Brain microvascular endothelial cell (primary cell): ENCODE results near the gene SNTG2.
A peak's percentile ranks its signal among the peaks of the same experiment; 100 is the strongest.
"Not testable (repeated sequence)": the region's sequence is repeated elsewhere in the genome, so short reads cannot be mapped to it uniquely, and the experiment has no call there.

Experiments
- DNase-seq: peaks from one replicate; pipeline ENCODE4 v3.0.0-alpha.2; 2020
- H3K27ac ChIP-seq: fragments of 250-450 bp; sonication (Bioruptor Pico); 2 replicates; pipeline ENCODE4 v1.5.1; 2020; ENCODE audit warnings: mild to moderate bottlenecking, moderate library complexity
- H3K27me3 ChIP-seq: fragments of 250-450 bp; sonication (Bioruptor Pico); replicated peaks from 2 replicates; pipeline ENCODE4 v1.5.1; 2020; ENCODE audit warnings: mild to moderate bottlenecking
- H3K36me3 ChIP-seq: fragments of 250-450 bp; sonication (Bioruptor Pico); replicated peaks from 2 replicates; pipeline ENCODE4 v1.5.1; 2020; ENCODE audit warnings: mild to moderate bottlenecking
- H3K4me3 ChIP-seq: 2 replicates; pipeline ENCODE4 v1.5.1; 2011; ENCODE audit warnings: low read depth, mild to moderate bottlenecking, control low read depth, low read length, moderate library complexity
- in situ Hi-C: cut with HindIII; loops from 2 replicates; pipeline ENCODE4 v1.10.0; 2017; ENCODE audit warnings: low sequenced_read_pairs, low pct_ligation_motif_present
- TF ChIP-seq, protein P1 (sequence below): IDR thresholded peaks from 2 replicates; pipeline ENCODE4 v1.5.1; 2011; ENCODE audit warnings: low read depth, mild to moderate bottlenecking, moderate library complexity, low read length, control low read depth, inconsistent platforms; ENCODE audit errors: missing control alignments

The SNTG2 gene

DNA sequence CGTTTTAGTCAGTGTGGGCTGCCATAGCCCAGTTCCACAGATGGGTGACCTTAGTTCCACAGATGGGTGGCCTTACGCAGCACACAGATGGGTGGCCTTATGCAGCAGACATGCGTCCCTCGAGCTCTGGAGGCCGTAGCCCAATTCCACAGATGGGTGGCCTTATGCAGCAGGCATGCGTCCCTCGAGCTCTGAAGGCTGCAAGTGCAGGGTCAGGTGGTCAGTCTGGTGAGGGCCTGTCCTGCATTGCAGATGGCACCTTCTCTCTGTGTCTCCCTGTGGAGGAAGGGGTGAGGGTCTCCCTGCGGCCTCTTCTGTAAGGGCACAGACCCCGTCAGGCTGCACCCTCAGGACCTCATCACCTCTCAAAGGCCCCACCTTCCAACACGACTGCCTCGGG, 273.1 kb downstream of the SNTG2 start:
- TF ChIP-seq, protein P1, sequence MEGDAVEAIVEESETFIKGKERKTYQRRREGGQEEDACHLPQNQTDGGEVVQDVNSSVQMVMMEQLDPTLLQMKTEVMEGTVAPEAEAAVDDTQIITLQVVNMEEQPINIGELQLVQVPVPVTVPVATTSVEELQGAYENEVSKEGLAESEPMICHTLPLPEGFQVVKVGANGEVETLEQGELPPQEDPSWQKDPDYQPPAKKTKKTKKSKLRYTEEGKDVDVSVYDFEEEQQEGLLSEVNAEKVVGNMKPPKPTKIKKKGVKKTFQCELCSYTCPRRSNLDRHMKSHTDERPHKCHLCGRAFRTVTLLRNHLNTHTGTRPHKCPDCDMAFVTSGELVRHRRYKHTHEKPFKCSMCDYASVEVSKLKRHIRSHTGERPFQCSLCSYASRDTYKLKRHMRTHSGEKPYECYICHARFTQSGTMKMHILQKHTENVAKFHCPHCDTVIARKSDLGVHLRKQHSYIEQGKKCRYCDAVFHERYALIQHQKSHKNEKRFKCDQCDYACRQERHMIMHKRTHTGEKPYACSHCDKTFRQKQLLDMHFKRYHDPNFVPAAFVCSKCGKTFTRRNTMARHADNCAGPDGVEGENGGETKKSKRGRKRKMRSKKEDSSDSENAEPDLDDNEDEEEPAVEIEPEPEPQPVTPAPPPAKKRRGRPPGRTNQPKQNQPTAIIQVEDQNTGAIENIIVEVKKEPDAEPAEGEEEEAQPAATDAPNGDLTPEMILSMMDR = no peak
- in situ Hi-C loops = no loop called here

DNA sequence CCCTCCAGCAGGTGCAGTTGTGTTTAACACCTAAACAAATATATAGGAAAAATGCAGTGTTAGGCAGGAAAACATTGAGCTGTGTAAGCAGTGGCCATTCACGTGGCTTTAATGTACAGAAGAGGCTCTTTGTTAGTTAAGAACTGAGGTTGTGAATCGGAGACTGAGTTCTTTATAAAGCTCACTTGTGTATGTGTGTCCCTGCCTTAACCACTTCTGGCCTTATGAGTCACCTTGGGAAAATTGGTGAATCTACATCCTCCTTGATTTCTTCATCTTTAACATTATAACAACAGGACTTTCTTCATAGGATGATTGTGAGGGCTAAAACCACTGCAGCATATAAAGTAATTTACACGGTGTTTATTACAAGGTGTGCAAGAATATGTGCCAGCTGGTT, 274.3 kb downstream of the SNTG2 start:
- in situ Hi-C loops = no loop called here
- H3K27ac ChIP-seq = no peak overlapping the region
- H3K27me3 ChIP-seq = no peaks in the 10 kb centered on the region
- peak; percentile 38 for DNase-seq
- TF ChIP-seq, protein P1 = no peak
- no peak overlapping the region for H3K4me3 ChIP-seq
- no peaks in the 10 kb centered on the region for H3K36me3 ChIP-seq

More for the DNA sequence above, 273.1 kb downstream of the SNTG2 start:
- Histone ChIP-seq H3K36me3 (no peaks in the 10 kb centered on the region), H3K27ac (no peak overlapping the region), H3K4me3 (no peak overlapping the region), H3K27me3 (no peaks in the 10 kb centered on the region)
- DNase-seq = no peak

DNA sequence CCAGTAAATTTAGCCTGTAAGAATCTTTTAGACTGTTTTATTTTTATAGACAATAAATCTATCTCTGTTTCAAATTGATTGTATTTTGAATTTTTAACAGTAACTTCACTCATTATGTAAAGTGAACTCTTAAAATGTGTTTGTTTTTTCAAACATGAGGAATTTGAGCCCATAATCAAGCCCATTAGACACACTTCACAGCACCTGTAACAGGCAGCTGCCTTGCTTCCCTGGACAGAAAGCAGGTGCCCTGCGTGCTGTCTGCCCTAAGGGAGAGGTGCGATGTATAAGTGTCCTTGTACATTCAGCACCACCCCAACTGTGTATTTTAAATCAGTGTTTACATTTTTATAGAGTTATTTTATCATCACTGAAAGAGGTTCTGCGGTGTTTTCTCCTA, 276.1 kb downstream of the SNTG2 start:
- in situ Hi-C loops = no loop called here
- TF ChIP-seq, protein P1 = no peak
- Histone ChIP-seq H3K36me3 (no peaks in the 10 kb centered on the region), H3K4me3 (no peak overlapping the region), H3K27me3 (no peaks in the 10 kb centered on the region), H3K27ac (no peak overlapping the region)
- DNase-seq = no peak

DNA sequence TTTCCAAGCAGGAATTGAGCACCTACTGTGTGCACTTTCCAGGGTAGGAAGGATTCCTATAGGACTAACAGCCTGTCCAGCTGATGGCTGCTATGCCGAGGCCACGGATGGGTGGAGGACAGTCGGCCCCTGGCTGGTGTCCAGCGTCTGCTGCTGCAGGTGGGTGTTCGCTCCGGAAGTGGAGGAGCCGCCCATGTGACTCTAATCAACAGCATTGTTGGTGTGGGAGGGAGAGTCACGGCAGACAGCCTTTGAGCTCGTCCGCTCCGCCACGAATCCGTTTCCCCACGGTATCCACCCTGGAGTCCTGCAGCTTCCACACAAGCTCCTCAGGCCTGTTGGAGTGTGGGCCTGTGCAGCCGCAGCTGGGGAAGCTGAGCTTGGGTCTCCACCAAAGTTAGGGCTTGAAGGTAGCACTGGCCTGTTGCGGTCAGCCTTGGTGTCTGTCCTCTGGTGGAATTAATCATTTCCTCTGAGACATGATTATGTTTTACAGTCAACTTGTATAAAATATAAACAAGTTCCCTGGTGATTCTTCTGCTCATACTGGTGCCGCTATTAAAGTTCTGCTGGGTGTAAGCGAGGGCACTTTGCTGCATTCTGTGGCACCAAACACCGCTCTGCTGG, 276.7 kb downstream of the SNTG2 start:
- H3K4me3 ChIP-seq = no peak overlapping the region
- no peaks in the 10 kb centered on the region for H3K27me3 ChIP-seq
- H3K27ac ChIP-seq = peak overlapping the region; percentile 44
- DNase-seq = peak; percentile 18
- no peaks in the 10 kb centered on the region for H3K36me3 ChIP-seq
- in situ Hi-C loops = no loop called here
- TF ChIP-seq, protein P1 = no peak

DNA sequence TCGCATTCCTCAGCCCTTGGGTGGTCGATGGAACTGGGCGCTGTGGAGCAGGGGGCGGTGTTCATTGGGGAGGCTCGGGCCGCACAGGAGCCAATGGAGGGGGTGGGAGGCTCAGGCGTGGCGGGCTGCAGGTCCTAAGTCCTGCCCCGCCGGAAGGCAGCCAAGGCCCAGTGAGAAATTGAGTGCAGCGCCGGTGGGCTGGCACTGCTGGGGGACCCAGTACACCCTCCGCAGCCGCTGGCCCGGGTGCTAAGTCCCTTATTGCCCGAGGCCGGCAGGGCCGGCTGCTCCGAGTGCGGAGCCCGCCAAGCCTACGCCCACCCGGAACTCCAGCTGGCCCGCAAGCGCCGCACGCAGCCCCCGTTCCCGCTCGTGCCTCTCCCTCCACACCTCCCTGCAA, 278.9 kb downstream of the SNTG2 start:
- in situ Hi-C loops, H3K27ac ChIP-seq, H3K36me3 ChIP-seq, DNase-seq, H3K27me3 ChIP-seq, H3K4me3 ChIP-seq: not testable (repeated sequence)

DNA sequence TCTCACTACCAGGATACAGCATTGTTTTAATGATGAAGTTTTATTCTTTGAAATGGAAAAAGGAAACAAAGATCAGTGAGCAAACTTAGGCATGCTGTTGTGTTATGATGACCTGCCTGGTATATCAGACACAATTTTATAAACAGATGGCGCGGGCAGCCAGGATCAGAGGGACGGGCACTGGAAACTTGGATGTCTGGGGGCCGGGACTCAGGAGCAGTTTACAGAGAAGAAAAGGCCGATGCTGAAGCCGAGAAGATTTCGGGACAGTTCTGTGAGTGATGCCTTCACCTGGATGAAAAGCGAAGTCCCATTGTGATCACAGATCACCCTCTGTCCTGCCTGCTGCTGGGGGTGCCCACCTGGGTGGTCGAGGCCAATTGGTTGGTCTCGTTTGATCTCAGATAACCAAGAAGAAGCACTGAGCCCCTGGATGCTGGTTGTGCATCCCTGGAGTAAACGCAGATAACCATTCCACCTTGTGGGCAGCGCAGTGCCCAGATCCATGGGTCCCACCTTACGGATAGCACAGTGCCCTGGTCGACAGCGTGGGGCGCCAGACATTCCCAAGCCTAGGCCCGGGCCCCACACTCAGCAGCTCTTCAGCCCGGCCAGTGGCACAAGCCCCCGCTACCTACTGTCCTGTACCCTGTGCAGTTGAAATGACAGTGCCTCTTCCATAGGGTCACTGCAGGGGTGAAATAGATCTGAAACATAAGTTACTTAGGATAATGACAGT, 279.7 kb downstream of the SNTG2 start:
- no peak for DNase-seq
- in situ Hi-C loops = no loop called here
- Histone ChIP-seq H3K27ac (no peak overlapping the region), H3K4me3 (no peak overlapping the region), H3K36me3 (no peaks in the 10 kb centered on the region), H3K27me3 (no peaks in the 10 kb centered on the region)
- TF ChIP-seq, protein P1 = no peak
